GM19035 (cell line): ENCODE results near the gene DLD.

Experiments
- ATAC-seq: cut with Tn5 transposase; IDR thresholded peaks from one replicate; pipeline ENCODE4 v1.9.1; 2021; ENCODE audit not compliant: unreplicated experiment

The DLD gene

DNA sequence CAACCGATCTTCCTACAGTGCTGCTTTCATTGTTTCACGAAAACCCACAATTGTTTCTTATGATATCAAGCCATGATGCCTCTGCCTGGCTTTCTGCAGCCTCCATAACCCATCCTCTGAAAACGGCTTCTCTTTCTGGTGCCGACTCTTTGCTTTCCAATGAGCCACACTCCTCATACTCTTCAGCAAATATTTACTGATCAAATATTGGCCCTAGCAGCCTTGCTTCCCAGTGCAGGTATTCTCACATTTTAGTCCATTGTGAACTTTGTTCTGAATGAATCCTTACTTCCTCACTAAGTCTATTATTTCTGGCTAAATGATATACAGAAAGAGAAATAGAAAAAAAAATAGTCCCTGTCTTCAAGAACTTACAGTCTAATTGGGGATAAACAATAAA lies 76.4 kb downstream of the DLD start:
- ATAC-seq = no peak

DNA sequence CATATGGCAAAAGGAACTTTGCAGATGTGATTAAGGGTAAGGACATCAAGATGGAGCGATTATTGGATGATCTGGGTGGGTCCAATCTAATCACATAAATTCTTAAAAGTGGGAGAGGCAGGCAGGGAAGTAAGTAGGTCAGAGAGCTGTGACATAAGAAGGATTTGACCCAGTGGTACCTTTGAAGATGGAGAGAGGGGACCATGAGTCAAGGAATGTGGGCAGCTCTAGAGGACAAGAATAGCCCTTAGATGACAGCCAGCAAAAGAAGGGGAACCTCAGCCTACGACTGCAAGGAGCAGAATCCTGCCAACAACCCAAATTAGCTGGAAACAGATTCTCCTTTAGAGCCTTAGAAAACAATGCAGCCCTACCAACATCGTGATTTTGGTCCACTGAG lies 77.5 kb downstream of the DLD start:
- ATAC-seq = no peak

DNA sequence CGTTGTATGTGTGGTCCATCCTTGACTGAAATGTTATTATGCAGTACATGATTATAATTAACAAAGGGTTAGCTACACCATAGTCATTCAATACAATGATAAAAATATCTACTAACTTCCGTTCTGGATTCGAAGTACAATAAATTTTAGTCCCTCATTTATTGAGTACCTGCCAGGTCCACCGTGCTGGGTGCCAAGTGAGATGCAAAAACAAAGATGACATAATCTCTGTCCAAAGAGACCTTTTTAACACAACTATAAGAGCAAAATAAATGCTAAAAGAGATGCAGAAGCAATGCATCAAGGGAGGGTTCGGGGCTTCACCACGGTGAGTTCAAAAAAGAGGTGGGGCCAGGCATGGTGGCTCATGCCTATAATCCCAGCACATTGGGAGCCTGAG lies 78.9 kb downstream of the DLD start:
- ATAC-seq = no peak
